ENCODE measurements around the gene OTOG.

- TF ChIP-seq TEAD4 (IDR thresholded peaks at IDR 0.05; ENCODE audit: low read depth, low read length) (no peak), EZH2 (IDR thresholded peaks at IDR 0.05; ENCODE audit: low read depth, low read length, severe bottlenecking) (no peak), JUND (IDR thresholded peaks at IDR 0.05; ENCODE audit: low read length) (no peak), RFX5 (IDR thresholded peaks at IDR 0.05; ENCODE audit: borderline replicate concordance, low read depth, low read length) (no peak), HDAC2 (IDR thresholded peaks at IDR 0.05; ENCODE audit: borderline replicate concordance in 1 of 2, low read depth in 2 of 2, low read length in 2 of 2) (no peak), BRCA1 (IDR thresholded peaks at IDR 0.05; ENCODE audit: low read depth, low read length) (no peak), YY1 (IDR thresholded peaks at IDR 0.05; ENCODE audit: low read depth, low read length) (no peak), CTCF (IDR thresholded peaks at IDR 0.05; ENCODE audit: control extremely low read depth in 1 of 3, insufficient read depth in 1 of 3, low read depth in 1 of 3, low read length in 3 of 3) (no peak), CHD1 (IDR thresholded peaks at IDR 0.05; ENCODE audit: low read depth, low read length) (no peak), TBP (IDR thresholded peaks at IDR 0.05; ENCODE audit: low read depth, low read length) (no peak)
These were observed 9.9 kb downstream of the OTOG start for GRCh38 chr11:17556999-17557398.
